IPS DF 4.7 (cell line): ENCODE results near the gene HRH2.
"Not testable (repeated sequence)": the region's sequence is repeated elsewhere in the genome, so short reads cannot be mapped to it uniquely, and the experiment has no call there.

Experiments
- DNase-seq: peaks from one replicate; pipeline ENCODE4 v3.0.0-alpha.2; 2013; ENCODE audit warnings: low spot score; ENCODE audit errors: extremely low read depth

HRH2 gene, protein sequence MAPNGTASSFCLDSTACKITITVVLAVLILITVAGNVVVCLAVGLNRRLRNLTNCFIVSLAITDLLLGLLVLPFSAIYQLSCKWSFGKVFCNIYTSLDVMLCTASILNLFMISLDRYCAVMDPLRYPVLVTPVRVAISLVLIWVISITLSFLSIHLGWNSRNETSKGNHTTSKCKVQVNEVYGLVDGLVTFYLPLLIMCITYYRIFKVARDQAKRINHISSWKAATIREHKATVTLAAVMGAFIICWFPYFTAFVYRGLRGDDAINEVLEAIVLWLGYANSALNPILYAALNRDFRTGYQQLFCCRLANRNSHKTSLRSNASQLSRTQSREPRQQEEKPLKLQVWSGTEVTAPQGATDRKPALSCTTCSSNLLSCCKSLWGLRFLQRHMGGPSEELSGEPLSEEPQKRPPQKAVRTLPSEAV

DNA sequence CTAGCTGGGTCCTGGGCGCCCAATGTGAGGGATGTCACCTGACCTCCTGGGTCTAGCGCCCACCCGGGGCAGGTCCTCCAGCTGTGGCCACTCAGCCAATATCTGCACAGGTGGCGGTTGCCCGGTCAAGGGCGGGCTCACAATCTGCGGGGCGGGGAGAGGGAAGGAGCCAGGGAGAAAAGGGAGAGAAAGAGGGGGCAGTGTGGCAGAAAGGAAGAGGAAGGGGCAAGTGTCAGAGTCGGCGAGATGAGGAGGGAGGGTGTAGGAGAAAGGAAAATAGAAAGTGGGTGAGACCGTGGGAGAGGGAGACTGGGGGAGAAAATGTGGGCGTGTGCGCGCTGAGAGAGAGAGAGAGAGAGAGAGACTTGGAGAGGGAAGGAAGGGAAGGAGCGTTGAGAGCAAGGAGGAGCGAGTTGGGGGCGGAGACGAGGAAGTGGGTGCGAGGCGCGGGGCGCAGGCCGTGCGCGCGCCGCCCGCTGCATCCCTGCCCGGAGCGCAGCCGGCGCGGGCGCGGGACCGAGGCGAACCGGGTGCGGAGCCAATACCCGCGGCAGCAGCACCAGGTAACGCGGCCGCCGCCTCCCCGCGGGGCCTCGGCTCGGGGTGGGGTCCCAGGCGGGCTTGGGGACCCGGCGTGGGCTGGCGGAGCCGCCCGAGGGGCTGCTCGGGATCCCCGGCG, at the start of gene HRH2:
Gene HRH2, plus strand, starts transcription at position 479 of the 679 bp plus-strand sequence. CDS start 25,163 bp downstream, outside the sequence.
- no peak for DNase-seq

DNA sequence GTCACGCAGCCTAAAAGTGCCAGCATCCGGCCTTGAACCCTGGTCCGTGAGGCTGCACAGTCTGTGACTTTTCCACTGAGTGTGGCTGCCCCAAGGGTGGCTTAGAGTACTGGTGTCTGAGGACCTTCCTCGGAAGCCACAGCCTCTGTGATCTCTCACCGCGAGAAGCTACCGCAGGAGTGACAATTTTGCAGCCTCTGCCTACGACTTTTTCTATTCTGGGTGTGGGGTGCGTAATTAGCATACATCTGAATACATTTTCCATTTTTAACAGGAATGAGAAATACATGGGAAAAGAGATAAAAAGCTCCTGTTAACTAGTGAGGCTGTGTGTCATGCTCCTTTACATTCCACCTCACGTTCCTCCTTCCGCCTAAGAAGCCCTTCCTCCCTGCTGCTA, 48.3 kb upstream of the HRH2 start:
- DNase-seq: no peak

DNA sequence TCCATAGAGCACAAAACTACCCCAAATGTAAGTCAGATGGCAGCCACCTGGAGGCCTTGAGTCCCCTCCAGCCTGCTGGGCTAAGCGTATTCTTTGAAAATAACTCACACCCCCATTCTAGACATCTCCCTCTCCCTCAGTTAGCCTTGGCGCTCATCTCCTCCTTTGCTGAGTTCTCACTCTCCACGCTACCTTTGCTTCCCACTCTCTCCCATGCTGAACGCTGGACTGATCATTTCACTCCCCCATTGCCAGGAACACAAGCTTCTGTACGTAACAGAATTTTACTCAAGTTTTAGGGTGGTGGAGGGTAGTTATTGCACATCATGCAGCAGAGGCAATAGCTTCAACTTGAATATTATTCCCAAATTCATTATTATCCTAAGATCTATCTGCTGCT, 47.5 kb upstream of the HRH2 start:
- DNase-seq: no peak

DNA sequence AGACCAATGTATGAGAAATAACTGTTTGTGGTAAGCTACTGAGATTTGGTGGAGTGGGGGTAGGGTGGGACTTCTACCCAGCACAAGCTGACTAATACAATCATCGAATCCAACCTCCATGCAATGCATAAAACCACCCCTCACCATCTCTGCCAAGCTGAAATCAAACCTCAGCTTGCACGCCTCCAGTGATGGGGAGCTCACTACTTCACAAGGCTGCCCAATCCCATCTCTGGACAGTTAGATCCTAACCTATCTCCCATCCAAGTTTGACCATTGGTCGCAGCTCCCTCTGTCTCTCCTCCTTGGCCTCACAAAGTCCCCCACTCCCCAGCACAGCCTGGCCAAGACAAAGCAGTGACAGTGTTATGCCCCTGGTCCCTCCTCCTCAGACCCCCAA, 47.0 kb upstream of the HRH2 start:
- DNase-seq: no peak

DNA sequence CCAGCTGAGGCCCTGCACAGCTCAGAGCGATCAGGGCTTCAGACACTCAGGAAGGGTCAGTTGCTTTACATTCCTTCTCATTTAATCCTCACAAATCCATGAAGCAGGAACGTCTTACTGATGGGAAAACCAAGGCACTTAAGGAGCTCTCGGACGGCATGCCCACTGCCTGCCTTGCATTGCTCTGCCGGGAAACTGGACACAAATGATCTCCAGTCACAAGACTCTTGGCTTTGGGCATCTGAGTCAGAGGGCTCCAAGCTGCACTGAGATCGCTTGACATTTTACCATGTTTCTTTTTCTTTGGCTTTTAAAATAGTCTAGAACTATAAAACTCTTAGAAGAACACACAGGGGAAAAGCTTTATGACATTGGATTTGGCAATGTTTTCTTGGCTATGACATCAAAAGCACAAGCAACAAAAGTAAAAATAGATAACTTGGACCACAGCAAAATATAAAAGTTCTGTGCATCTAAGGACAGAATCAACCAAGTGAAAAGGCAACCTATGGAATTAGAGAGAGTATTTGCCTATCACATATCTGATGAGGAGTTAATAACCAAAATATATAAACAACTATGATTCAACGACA, 43.6 kb upstream of the HRH2 start:
- no peak for DNase-seq

DNA sequence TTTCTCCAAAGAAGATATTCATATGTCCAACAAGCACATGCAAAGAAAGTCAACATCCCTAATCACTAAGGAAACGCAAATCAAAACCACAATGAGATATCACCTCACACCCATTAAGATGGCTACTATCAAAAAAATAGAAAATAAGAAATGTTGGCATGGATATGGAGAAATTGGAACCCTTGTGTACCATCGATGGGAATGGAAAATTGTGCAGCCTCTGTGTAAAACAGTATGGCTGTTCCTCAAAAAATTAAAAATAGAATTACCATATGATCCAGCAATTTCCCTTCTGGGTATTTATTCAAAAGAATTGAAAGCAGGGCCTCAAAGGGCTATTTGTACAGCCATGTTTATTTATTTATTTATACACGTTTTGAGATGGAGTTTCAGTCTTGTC, 43.0 kb upstream of the HRH2 start:
- DNase-seq: no peak

DNA sequence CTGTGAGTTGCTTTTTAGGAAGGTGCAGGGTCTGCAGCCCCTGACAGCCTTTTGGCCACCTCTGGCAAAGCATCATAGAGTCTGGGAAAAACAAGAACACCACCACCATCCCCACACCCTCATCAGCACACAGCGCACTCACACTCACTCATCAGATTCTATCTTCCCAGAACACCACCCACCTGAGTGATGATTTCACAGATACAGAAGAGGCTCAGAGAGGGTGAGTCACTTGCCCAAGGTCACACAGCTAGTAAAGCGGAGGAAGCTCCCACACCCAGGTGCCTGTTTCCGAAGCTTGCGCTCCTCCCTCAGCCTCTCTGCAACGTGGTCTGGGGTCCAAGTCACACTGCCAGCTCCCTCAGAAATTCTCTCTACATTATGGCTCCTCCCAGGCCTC, 41.8 kb upstream of the HRH2 start:
- no peak for DNase-seq

DNA sequence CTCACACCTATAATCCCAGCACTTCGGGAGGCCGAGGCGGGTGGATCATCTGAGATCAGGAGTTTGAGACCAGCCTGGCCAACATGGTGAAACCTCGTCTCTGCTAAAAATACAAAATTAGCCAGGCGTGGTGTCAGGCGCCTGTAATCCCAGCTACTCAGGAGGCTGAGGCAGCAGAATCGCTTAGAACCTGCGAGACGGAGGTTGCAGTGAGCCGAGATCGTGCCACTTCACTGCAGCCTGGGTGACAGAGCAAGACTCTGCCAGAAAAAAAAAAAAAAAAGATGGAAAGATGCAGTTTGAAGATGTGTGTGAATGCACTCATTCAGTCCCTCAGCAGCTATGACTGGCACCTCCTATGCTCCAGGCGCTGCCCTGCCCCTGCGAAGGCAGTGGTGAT, 41.3 kb upstream of the HRH2 start:
- not testable (repeated sequence) for DNase-seq

DNA sequence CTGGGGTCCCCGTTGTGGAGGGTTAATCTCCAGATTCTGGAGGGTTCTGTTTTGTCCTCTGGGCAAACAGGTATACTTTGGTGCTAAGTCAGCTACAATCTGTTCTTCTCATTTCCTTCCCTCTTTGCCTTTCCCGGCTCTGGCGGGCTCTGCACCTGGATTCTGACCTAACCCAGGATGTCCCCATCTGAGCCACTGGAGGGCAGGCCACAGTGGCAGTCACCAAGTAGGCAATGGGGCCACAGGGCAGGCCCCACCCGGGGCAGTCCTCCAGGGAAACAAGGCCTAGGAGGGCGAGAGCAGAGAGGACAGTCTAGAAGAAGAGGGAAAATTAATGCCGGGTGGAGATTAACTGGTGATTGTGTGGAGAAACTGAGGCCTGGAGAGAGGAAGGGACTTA, 40.4 kb upstream of the HRH2 start:
- DNase-seq: no peak

DNA sequence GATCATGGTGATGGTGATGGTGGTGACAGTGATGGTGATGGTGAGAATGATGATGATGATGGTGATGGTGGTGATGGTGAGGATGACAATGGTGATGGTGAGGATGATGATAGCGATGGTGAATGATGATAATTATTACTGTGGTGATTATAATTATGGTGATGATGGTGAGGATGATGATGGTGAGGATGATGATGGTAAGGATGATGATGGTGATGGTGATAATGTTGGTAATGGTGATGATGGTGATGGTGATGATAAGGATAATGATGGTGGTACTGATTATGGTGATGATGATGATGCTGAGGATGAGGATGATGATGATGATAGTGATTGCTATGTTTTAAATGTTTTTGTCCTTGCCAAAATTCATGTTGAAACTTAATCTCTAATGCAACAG, 37.3 kb upstream of the HRH2 start:
- DNase-seq: no peak

DNA sequence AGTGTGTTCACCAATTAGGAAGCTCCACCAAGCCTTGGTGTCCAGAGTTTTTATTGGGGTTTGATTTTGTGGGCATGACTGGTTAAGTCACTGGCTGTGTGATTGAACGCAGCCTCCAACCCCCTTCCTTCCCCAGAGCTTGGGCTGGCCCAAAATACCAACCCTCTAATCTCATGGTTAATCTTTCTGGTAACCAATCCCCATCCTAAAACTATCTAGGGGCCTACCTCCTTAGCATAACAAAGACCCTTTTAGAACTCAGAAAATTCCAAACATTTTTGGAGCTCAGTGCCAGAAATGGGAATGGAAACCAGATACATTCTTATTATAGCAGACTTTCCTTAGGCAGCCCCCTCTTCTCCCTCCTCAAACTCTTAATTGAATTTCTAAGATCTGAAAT, 35.9 kb upstream of the HRH2 start:
- no peak for DNase-seq

DNA sequence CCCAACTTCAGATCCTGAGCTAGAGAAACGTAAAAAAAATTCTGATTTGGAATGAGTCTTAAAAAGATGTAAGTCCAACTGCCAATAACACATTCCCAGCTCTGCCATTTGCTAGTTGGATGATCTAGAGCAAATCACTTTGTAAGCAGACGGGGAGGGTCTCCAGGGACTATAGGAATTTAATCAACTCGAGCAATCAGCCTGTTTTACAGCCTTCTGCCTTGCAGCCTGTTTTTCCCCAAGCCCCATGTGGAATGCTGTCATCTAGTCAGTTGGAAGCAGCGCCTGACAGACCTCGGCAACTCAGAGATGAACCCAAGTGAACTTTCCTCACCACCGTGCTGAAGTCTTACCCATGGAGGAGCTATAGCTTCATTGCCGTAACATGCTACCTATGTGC, 34.8 kb upstream of the HRH2 start:
- no peak for DNase-seq

DNA sequence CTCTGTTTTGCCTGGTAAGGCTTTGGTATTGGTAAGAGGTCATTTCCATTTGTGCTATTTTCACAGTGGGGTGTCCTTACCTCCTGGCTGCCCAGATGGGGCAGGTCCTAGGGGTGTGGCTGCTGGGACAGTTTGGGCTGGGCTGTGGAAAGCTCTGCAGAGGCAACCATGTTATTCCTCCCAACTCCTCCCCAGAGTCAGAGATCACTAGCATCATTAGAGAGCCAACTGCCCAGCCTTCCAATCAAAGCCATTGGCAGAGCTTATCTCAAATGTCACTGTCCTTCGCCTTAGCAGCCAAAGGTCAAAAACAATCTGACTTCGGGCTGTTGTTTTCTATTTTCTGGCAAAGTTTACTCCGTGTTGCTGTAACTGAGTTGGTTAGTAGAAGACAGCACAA, 33.6 kb upstream of the HRH2 start:
- no peak for DNase-seq

DNA sequence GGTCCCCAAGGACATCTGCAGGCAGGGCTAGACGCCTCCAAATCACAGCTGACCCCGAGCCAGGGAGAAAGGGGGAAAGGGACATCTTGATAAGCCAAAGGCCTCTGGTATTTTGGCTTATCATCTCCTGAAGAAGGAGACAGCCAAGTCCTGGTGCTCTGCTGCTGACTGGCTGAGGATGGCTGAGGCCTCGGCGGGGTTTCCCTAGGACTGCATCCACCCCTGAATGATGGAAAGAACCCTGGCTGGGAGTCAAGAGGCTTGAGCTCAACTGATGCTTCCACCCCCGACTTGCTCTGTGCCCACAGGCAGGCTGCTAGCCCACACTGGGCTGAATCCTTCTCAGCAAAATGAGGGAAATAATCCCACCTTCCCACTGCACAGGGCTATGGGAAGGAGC, 30.9 kb upstream of the HRH2 start:
- DNase-seq: no peak

DNA sequence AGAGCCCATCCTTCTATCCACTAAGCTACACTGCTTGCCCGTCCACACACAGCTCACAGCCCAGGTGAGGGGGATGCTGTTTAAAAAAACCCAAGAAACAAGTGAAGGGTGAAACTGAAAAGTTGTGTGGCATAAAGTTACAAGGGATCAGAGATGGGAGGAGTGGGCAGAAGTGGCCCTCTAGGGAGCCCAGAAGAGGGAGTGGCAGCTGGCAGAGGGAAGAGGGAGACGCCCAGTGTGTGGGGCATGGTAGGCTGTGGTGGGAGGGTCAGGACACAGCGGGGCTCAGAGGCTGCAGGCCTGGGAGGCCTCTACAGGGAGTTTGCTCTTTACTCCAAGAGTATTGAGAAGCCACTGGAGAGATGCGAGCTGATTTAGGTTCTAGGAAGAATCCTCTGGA, 30.1 kb upstream of the HRH2 start:
- DNase-seq: no peak

DNA sequence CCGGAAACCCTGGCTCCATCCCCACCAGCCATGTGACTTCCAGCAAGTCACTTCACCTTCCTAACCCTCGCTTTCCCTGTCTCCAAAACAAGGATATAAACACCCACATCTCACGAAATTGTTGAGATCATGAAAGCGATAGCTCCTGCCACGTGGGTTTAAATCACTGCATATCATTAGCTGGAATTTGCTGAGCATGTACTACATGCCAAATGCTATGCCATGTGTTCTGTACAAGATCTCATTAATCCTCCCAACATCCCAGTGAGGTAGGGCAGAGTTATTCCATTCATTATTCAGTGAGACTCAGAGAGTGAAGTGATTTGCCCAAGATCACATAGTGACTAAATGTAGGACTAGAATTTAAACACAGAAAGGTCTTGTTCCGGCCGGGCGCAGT, 29.2 kb upstream of the HRH2 start:
- DNase-seq: no peak

DNA sequence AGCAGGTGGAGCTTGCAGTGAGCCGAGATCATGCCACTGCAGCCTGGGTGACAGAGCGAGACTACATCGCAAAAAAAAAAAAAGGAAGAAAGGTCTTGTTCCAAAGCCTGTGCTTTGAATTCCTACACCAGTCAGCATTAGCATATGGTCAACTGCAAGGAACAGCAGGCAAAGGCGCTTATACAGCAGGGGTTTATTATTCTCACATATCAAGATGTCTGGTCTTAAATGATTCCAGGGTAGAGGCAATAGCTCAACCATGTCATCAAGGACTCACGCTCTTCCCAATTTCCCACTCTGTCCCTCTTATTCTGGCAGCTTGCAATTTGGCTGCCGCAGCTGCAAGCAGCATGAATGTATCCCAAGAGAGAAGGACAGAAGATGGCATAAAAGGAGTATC, 28.6 kb upstream of the HRH2 start:
- DNase-seq: no peak

DNA sequence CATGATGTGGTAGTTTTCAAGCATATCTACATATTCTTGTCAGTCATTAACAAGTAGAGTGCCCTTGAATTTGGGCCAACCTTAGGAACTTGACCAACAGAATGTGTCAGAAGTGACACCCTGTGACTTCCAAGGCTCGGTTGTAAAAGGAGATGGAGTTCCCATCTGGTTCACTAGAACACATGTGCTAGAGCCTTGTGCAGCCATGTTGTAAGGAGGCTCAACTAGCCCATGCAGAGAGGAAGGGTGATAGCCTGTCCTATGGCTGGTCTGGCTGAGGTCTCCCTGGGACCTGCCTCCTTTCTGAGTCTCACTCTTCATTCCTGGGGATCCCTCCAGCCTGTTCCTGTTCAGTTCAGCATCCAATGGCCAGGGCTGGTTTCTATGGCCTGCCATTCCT, 28.1 kb upstream of the HRH2 start:
- DNase-seq: no peak

DNA sequence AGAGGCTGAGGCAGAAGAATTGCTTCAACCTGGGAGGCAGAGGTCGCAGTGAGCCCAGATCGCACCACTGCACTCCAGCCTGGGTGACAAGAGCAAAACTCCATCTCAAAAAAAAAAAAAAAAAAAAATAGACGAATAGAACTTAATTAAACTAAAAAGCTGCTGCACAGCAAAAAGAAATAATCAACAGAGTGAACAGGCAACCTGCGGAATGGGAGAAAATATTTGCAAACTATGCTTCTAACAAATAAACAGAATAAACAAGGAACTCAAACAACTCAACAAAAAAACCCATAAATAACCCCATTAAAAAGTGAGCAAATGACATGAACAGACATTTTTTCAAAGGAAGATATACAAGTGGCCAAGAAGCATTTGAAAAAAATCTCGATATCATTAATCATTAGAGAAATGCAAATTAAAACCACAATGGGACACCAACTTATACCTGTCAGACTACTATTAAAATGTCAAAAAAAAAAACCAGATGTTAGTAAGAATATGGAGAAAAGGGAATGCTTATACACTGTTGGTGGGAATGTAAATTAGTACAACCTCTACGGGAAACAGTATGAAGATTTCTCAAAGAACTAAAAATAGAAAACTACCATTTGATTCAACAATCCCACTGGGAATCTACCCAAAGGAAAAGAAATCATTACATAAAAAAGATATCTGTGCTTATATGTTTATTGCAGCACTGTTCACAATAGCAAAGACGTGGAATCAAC, 21.9 kb upstream of the HRH2 start:
- DNase-seq: no peak

DNA sequence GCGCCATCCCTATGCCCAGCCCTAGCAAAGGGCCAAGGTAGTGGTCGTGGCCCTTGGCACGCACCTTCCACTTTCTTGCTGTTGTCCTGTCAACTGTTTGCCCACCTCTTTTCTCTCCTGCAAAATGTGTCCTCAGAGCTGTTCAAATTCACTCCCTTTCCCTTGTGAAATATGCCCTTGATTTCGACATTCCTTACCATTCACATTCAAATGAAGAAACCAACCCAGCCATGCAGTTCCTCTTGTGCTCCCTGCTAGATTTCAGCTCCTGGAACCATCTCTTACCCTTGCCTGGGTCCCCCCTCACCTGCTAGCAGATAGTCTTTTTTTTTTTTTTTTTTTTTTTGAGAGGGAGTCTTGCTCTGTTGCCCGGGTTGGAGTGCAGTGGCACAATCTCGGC, 19.6 kb upstream of the HRH2 start:
- no peak for DNase-seq

DNA sequence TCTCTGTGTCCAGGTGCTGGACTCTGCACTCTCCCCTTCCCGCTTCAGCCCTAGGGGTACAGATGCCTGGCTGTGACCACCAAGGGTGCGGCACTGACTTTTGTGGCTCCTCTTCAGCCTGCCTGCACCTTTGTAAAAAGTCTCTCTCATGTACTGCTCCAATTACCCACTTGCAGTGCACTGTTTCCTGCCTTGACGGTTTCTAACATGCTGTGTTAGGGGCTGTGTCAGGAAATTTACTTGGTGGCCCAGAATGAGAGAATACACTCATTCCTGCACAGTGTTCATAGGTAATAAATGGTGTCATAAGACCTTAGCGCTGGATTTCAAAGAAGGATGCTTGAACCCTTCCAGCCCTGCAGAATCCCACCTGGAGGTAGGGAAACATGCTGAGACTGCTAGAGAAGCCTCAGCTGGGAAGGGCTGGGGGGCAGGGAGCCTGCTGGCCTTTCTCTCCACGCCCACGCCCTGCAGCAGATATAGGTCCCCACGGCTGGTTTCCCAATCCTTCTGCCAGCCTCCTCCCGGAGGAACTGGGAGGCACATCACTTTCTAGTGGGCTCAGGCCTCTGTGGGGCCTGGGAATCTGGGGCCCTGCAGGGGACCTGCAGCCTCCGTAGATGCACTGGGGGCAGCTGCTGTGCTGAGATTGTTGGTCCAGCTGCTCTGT, 17.6 kb upstream of the HRH2 start:
- no peak for DNase-seq

DNA sequence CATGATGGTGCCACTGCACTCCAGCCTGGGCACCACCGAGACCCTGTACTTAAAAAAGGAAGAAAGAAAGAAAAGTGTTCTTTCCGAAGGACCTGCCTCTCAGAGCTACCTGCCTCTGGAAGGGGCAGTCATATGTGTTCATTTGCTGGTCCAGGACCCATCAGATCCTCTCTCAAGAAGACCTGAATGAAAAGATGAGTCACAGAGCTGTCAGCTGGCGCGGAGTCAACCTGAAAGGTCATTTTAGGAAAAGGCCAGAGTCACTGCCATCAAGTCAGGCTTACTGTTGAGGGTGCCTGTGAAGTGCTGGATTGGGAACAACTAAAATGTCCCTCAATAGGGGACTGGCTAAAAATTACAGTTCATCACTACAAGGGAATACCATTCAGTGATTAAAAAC, 14.9 kb upstream of the HRH2 start:
- DNase-seq: no peak
